GM18499 (cell line): ENCODE results near the gene TNFSF12.

Experiments used
- ATAC-seq: cut with Tn5 transposase; IDR thresholded peaks from one replicate; pipeline ENCODE4 v1.9.1; 2021; ENCODE audit warnings: moderate number of reproducible peaks; ENCODE audit not compliant: insufficient read depth, unreplicated experiment

Gene TNFSF12, protein sequence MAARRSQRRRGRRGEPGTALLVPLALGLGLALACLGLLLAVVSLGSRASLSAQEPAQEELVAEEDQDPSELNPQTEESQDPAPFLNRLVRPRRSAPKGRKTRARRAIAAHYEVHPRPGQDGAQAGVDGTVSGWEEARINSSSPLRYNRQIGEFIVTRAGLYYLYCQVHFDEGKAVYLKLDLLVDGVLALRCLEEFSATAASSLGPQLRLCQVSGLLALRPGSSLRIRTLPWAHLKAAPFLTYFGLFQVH

DNA sequence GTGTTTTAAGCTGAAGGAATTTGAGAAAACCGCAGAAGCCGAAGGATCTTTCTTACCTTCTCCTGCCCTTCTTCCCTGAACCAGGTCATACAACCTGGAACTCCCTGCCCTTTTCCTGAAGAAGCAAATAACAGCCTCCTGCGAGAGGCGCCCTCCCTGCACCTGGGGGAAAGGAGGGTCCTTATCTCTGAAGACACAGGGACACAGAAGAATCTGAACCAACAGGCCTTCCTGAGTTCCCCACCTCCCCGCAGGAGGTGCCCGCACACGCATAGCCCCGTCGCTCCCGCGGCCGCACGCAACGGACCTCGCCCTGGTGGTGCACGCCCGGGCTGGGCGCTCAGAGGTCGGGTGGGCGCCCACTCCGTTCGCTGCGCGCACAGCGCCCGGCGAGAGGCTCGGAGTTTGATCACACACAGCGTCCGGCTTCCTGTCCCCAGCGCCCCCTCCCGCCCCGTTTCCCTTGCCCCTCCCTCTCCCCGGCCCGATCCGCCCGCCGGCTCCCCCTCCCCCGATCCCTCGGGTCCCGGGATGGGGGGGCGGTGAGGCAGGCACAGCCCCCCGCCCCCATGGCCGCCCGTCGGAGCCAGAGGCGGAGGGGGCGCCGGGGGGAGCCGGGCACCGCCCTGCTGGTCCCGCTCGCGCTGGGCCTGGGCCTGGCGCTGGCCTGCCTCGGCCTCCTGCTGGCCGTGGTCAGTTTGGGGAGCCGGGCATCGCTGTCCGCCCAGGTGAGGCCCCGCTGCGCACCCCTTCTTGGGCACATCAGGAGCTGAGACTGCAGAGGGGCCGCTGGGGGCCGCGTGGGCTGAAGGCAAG, at the start of gene TNFSF12:
Gene TNFSF12 (plus strand): TSS at position 474 of the 816 bp plus-strand sequence. CDS start 96 bp downstream, at position 570.
- ATAC-seq, result no peak

DNA sequence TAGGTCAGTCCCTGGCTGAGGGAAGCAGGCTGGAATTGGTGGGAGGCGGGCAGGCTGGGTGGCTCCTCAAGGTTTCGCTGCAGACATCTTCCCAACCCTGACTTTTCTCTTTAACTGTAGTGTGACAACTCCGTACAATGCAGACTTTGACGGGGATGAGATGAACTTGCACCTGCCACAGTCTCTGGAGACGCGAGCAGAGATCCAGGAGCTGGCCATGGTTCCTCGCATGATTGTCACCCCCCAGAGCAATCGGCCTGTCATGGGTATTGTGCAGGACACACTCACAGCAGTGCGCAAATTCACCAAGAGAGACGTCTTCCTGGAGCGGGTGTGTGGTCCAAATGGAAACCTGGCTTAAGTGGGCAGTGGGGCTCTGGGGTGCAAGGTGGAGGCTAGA, 49.7 kb upstream of the TNFSF12 start:
- ATAC-seq, result no peak

DNA sequence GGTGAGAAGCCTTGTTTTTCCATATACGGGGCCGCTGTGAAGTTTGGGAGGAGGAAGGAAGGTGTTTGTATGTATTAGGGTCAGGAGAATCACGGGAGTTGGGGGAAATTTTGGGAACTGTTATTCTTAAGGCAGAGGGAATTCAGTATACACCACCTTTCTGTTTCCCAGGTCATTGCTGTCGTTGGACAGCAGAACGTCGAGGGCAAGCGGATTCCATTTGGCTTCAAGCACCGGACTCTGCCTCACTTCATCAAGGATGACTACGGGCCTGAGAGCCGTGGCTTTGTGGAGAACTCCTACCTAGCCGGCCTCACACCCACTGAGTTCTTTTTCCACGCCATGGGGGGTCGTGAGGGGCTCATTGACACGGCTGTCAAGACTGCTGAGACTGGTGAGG, 47.1 kb upstream of the TNFSF12 start:
- ATAC-seq, result no peak

DNA sequence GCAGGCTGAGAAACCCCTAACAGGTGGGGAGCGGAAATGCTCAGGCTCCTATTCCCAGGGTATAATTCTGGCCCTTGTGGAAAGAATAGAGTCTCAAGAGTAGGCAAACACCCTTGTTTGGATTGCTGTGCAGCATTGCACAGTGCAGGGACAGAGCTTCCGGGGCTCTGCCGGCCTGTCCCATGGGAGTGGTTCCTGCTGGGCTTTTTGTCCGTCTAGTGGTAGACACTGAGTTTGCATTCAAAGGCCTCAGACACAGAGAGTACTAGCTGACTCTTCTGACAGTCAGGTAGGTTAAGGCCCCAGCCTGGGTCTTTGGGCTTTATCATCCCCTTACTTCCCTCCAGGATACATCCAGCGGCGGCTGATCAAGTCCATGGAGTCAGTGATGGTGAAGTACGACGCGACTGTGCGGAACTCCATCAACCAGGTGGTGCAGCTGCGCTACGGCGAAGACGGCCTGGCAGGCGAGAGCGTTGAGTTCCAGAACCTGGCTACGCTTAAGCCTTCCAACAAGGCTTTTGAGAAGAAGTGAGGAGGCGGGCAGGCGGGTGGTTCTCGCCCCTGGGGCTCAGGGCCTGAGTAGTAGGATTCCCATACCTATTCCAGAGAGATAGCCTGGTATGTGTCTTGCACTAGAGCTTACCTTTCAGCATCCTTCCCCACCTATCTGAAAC, 46.5 kb upstream of the TNFSF12 start:
- no peak for ATAC-seq

DNA sequence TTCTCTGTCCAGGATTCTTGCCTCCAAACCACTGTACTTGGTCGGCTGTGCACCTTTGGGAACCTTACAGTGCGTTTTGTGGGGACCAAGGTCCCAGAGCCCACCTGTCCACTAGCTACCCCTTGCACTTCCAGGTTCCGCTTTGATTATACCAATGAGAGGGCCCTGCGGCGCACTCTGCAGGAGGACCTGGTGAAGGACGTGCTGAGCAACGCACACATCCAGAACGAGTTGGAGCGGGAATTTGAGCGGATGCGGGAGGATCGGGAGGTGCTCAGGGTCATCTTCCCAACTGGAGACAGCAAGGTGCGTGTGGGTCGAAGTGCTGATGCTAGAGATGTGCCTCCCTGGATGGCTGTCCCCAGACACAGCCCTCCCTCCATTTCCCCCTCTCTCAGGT, 45.9 kb upstream of the TNFSF12 start:
- no peak for ATAC-seq

DNA sequence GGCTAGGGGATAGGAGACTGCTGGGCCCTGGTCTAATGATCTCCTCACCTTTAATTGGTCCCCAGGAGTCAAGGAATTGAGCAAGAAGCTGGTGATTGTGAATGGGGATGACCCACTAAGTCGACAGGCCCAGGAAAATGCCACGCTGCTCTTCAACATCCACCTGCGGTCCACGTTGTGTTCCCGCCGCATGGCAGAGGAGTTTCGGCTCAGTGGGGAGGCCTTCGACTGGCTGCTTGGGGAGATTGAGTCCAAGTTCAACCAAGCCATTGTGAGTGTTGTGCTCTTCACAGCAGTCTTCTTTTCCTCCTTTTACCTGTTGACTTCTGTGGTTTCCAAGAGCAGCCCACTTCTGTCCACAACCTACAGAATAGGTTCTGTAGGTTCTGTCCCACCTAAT, 45.3 kb upstream of the TNFSF12 start:
- ATAC-seq, result no peak

DNA sequence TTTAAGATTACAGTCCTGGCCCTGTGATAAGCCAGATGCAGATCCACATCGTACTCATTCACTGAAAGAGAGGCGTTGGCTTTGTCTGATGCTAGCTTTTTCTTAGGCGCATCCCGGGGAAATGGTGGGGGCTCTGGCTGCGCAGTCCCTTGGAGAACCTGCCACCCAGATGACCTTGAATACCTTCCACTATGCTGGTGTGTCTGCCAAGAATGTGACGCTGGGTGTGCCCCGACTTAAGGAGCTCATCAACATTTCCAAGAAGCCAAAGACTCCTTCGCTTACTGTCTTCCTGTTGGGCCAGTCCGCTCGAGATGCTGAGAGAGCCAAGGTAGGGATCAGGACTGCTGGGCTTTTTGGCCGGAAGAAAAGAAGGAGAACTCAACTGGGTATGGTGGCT, 40.7 kb upstream of the TNFSF12 start:
- no peak for ATAC-seq

DNA sequence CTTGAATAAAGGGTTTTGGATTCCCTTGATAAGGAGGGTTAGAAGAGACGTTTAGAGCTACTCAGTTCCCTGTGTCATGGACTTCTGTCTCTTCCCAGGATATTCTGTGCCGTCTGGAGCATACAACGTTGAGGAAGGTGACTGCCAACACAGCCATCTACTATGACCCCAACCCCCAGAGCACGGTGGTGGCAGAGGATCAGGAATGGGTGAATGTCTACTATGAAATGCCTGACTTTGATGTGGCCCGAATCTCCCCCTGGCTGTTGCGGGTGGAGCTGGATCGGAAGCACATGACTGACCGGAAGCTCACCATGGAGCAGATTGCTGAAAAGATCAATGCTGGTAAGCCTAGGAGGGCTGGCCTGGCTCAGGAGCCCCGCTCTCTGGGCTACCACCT, 40.0 kb upstream of the TNFSF12 start:
- no peak for ATAC-seq

DNA sequence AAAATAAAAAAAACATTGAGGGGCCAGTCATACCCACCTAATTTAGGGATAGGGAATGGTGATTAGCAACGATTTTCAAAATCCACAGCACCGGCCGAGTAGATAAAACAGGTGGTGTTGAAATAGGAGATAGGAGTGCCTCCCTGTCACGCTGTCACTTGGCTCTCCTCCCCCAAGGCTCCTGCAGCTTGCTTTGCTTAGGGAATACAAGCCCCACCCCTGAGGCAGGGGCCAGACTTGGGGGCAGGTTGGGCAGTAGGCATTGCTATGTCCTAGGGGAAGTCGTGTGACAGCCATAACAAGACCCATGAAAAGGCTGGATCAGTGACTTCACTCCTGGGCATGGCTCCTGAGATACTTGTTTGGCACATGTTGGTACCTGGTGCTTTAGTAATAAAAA, 38.9 kb upstream of the TNFSF12 start:
- ATAC-seq, result no peak

DNA sequence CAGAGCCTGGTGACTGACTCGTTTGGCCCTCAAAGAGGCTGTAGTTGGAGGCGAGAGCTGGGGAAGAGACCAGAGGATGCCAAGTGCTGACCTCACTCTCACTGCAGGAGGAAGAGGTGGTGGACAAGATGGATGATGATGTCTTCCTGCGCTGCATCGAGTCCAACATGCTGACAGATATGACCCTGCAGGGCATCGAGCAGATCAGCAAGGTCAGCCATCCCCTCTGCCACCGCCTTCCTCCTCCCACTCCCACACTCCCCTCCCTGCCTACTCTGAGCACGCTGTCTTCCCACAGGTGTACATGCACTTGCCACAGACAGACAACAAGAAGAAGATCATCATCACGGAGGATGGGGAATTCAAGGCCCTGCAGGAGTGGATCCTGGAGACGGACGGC, 37.8 kb upstream of the TNFSF12 start:
- no peak for ATAC-seq

DNA sequence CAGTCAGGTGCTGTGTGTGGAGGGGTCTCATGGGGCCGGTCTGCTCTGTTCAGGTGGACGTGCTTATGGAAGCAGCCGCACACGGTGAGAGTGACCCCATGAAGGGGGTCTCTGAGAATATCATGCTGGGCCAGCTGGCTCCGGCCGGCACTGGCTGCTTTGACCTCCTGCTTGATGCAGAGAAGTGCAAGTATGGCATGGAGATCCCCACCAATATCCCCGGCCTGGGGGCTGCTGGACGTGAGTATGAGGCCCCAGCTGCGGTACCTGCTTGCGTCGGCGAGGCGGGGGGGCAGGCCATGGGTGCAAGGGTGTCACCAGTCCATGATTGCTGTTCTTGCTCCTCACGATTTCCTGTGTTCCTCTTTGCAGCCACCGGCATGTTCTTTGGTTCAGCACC, 36.8 kb upstream of the TNFSF12 start:
- no peak for ATAC-seq

DNA sequence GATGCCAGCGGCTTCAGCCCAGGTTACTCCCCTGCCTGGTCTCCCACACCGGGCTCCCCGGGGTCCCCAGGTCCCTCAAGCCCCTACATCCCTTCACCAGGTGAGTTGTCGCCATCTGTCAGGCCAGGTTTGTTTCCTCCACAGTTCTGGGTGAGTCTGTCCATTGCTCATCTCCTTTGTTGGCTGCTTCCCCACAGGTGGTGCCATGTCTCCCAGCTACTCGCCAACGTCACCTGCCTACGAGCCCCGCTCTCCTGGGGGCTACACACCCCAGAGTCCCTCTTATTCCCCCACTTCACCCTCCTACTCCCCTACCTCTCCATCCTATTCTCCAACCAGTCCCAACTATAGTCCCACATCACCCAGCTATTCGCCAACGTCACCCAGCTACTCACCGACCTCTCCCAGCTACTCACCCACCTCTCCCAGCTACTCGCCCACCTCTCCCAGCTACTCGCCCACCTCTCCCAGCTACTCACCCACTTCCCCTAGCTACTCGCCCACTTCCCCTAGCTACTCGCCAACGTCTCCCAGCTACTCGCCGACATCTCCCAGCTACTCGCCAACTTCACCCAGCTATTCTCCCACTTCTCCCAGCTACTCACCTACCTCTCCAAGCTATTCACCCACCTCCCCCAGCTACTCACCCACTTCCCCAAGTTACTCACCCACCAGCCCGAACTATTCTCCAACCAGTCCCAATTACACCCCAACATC, 35.9 kb upstream of the TNFSF12 start:
- ATAC-seq, result no peak

DNA sequence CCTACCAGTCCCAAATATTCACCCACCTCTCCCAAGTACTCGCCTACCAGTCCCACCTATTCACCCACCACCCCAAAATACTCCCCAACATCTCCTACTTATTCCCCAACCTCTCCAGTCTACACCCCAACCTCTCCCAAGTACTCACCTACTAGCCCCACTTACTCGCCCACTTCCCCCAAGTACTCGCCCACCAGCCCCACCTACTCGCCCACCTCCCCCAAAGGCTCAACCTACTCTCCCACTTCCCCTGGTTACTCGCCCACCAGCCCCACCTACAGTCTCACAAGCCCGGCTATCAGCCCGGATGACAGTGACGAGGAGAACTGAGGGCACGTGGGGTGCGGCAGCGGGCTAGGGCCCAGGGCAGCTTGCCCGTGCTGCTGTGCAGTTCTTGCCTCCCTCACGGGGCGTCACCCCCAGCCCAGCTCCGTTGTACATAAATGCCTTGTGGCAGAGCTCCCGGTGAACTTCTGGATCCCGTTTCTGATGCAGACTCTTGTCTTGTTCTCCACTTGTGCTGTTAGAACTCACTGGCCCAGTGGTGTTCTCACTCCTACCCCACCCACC, 34.9 kb upstream of the TNFSF12 start:
- no peak for ATAC-seq

DNA sequence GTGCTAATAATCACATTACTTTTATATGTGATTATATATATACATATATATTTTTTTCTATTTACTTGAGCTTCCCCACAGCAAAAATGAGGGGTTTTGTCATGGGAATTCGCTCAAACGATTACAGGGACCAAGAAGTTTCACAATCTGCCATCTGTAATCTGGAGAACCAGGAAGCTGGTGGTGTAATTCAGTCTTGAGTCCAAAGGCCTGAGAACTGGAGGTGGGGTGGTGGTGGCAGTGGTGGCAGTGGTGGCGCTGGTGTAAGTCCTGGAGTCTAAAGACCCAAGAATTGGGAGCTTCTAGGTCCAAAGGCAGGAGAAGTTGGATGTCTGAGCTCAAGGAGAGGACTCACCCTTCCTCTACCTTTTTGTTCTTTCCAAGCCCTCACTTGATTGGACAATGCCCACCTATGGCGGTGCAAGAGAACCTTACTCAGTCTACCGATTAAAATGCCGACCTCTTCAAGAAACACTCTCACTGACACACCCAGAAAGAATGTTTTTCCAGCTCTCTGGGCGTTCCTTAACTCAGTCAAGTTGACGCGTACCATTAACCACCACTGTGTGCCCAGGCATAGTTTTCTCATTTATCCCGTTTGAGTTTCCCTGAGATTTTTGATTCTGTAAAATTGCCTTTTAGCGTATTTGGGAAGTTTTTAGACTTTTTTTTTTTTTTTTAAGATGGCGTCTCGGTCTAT, 32.8 kb upstream of the TNFSF12 start:
- ATAC-seq, result no peak

DNA sequence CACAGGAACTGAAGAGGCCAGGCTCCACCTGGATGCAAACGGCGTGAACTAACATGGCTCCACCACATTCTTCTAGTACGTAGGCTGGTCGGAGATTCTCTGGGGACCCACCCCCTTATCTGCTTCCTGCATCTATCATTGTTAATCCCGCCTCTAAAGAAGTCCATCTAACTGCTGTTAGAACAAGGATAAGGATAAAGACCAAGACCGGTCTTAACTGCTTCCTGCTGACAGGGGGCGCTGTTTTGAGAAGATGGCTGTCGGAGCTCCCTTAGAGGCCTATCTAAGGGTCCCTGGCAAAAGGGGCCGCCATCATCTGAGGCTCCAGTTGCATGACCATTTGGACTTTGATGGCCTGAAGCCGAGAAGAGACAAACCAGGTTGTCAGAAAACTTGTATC, 25.8 kb upstream of the TNFSF12 start:
- ATAC-seq, result no peak

DNA sequence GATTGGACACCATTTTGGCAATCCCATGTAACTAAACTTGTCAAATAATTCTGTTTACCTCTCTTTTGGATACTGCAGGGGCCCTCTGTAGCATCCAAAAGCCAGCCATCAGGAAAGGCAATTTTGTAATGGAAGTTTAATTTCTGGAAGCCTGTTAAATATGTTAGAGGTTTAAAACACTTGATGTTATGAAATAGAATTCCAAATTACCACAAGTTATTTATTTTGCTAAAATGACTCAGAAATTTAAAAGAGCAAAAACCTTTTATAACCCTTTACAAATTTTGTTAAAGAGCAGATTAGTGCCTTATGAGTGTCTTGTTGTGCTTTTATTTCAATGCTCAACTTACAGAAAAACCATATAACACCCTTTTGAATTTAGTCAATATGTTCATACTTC, 20.0 kb upstream of the TNFSF12 start:
- ATAC-seq, result no peak

DNA sequence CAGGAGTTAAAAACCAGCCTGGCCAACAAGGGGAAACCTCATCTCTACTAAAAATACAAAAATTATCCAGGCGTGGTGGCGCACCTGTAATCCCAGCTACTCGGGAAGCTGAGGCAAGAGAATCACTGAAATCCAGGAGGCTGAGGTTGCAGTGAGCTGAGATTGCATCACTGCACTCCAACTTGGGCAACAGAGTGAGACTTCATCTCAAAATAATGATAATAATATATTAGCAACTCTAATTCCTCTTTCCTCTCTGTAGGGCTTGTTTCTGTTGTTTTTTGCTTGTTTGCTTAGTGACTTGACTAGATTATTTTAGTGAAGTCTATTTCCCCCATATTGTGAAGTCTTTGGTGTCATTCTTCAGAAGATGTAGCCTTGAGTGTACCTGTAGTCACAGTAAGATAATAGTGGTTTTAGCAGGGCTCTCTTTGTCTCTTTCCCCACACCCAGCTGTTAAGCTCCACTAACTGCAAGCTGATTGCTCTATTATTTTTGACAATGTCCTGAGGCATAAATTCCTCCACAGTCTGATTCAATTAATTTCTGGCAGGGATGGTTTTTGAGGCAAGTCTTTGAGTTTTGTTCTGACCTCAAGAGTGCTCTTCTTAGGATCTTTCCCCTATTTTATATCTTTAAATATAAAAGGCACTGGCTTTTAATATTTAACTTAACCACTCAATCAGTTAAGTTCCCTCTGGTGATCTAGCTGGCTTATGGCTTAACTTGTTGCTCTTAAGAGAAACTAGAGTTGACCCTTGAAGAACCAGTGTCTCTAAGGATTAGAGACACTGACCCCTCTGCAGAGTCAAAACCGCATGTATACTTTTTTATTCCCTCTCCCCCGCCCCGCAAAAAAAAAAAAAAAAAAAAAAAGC, 18.6 kb upstream of the TNFSF12 start:
- ATAC-seq, result no peak

DNA sequence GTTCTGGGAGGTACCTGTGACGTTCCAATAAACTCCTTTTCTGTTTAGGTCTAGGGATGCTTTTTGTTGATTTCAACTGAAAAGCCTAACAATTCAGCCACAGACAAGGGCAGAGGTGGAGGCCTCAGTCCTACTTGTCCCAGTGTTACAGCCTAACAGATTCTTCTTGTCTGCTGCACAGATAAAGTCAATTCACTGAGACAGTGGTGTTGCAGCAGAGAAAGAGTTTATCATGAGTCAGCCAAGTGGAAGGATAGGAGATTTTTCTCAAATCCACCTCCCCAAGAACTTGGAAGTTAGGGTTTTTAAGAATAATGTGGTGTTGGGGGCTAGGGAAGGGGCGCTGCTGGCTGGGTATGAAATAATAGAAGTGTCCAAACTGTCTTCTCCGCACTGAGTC, 10.8 kb upstream of the TNFSF12 start:
- no peak for ATAC-seq
